Neutrophil (primary cell): Measurements from ENCODE around the gene FYCO1.

ENCODE experiments used
- H3K27ac ChIP-seq: fragments of 200-600 bp; sonication (generic); 2 replicates; pipeline ENCODE4 v1.5.1; 2016; ENCODE audit warnings: mild to moderate bottlenecking, moderate library complexity
- H3K27me3 ChIP-seq: fragments of 200-600 bp; sonication (generic); 2 replicates; pipeline ENCODE4 v1.6.0; 2016; ENCODE audit warnings: mild to moderate bottlenecking
- H3K36me3 ChIP-seq: fragments of 200-600 bp; sonication (generic); 2 replicates; pipeline ENCODE4 v1.5.1; 2017
- H3K4me1 ChIP-seq, 2 experiments: fragments of 200-600 bp in 1 of 2; sonication (generic) in 1 of 2; 1 replicate in 1 of 2; 2 replicates in 1 of 2; pipeline versions ENCODE4 v1.5.1 to v1.6.1; 2013 to 2016; ENCODE audit warnings: low read depth in 1 of 2, low read length in 1 of 2, mild to moderate bottlenecking in 1 of 2, moderate library complexity in 1 of 2; ENCODE audit not compliant: control insufficient read depth in 1 of 2, insufficient read depth in 1 of 2
- H3K4me3 ChIP-seq, 2 experiments: fragments of 200-600 bp in 1 of 2; sonication (generic) in 1 of 2; 1 replicate in 1 of 2; 2 replicates in 1 of 2; pipeline ENCODE4 v1.5.1; 2013 to 2016; ENCODE audit warnings: low read depth in 1 of 2, low read length in 1 of 2, mild to moderate bottlenecking in 1 of 2, moderate library complexity in 1 of 2
- H3K9me3 ChIP-seq: fragments of 200-600 bp; sonication (generic); 2 replicates; pipeline ENCODE4 v1.5.1; 2016
- CTCF ChIP-seq: fragments of 200-600 bp; sonication (generic); IDR thresholded peaks from 2 replicates; pipeline ENCODE4 v1.5.1; 2016; ENCODE audit warnings: antibody characterized with exemption

FYCO1 gene

DNA sequence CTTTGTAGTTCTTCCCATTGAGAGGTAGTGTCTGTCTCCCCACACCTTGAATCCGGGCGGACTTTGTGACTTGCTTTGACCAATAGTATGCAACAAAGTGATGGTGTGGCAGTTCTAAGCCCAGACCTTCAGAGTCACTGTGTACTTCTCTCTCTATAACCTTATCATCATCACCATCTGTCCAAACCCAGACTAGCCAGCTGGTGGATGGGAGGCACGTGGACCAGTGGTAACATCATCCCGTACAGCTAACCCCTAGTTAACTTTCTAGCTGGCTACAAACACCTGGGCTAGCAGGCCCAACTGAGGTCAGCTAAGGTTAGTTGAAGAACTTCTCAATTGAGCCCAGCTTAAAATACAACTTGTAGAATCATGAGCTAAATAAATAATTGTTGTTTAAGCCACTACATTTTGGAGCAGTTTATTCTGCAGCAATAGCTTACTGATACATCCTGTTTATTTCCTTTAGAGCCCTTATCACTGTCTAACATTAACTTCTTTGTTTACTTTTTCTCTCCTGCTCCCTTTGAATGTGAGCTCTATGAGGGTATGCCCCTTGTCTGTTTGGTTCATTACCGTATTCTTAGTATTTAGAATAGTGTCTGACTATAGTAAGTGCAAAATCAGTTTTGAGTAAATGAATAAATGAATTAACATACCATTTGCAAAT lies 120.8 kb downstream of the FYCO1 start:
- Histone ChIP-seq H3K27ac (no peak overlapping the region), H3K4me1 (no peaks in the 10 kb centered on the region), H3K4me3 (no peak overlapping the region), H3K9me3 (no peaks in the 10 kb centered on the region), H3K27me3 (no peaks in the 10 kb centered on the region), H3K36me3 (no peaks in the 10 kb centered on the region)
- TF ChIP-seq CTCF: no peak

DNA sequence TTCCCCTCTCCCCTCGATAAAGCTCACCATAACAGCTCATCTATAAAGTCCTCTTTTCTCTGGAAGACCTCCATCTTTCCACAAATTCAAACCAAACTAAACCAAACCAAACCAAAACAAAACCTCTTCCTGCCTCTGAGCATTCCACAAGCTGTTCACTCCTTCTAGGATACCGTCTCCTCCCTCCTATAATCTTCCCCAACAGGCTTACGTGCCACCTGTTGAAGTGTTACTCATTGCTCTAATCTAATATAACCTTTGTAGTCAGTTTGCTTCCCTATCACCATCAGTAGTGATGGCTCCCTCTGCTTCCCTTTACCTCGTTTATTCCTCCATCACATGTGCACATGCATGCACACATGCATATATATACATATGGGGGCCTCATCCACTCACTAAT lies 122.0 kb downstream of the FYCO1 start:
- Histone ChIP-seq H3K27me3 (no peaks in the 10 kb centered on the region), H3K4me3 (no peak overlapping the region), H3K27ac (no peak overlapping the region), H3K4me1 (no peaks in the 10 kb centered on the region), H3K9me3 (no peaks in the 10 kb centered on the region), H3K36me3 (no peaks in the 10 kb centered on the region)
- no peak for TF ChIP-seq CTCF

- TF ChIP-seq CTCF: no peak
- Histone ChIP-seq H3K27ac (no peak overlapping the region), H3K36me3 (no peaks in the 10 kb centered on the region), H3K4me3 (no peak overlapping the region), H3K4me1 (no peaks in the 10 kb centered on the region), H3K9me3 (no peaks in the 10 kb centered on the region), H3K27me3 (no peaks in the 10 kb centered on the region)
These were observed 122.6 kb downstream of the FYCO1 start for GRCh38 chr3:45873036-45873435.

DNA sequence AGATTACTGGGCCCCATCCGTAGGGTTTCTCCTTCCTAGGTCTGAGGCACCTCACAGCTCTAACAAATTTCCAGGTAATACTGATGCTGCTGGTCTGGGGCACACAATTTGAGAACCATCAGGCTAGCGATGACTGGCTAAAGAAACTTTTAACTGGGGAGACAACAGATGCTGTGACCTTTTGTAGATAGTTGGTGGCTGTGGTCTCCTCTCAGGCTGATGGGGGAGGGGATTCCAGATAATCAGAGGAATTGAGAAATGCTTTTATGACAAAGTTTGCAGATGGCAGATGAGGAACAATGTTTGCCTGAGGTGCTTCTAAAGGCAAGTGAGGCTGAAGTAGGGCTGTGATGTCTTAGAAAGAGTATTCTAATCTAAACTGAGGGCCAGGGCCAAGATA lies 123.1 kb downstream of the FYCO1 start:
- H3K4me1 ChIP-seq: no peaks in the 10 kb centered on the region
- H3K27ac ChIP-seq: no peak overlapping the region
- no peak for TF ChIP-seq CTCF
- no peak overlapping the region for H3K4me3 ChIP-seq
- H3K36me3 ChIP-seq: no peaks in the 10 kb centered on the region
- no peaks in the 10 kb centered on the region for H3K27me3 ChIP-seq
- no peaks in the 10 kb centered on the region for H3K9me3 ChIP-seq

GRCh38 chr3:45871780-45872179 lies 123.8 kb downstream of the FYCO1 start:
- no peaks in the 10 kb centered on the region for H3K4me1 ChIP-seq
- H3K9me3 ChIP-seq: no peaks in the 10 kb centered on the region
- H3K36me3 ChIP-seq: no peaks in the 10 kb centered on the region
- H3K4me3 ChIP-seq: no peak overlapping the region
- no peaks in the 10 kb centered on the region for H3K27me3 ChIP-seq
- TF ChIP-seq CTCF: no peak
- H3K27ac ChIP-seq: no peak overlapping the region
